CD4-positive, alpha-beta T cell treated with Interferon gamma for 1 hour (primary cell): ENCODE data around the gene PASK.

Experiments used
- DNase-seq: peaks from one replicate; pipeline ENCODE4 v3.0.0-alpha.2; 2020

The PASK gene

GRCh38 chr2:241179899-241180298, 30.6 kb upstream of the PASK start:
- DNase-seq, result no peak

- no peak for DNase-seq
Observed at GRCh38 chr2:241178961-241179360, 29.7 kb upstream of the PASK start.

- no peak for DNase-seq
Observed at GRCh38 chr2:241177526-241178334, 28.5 kb upstream of the PASK start.

GRCh38 chr2:241173557-241173956, 24.3 kb upstream of the PASK start:
- no peak for DNase-seq

- no peak for DNase-seq
Observed at GRCh38 chr2:241168366-241168765, 19.1 kb upstream of the PASK start.

GRCh38 chr2:241163601-241164118, 14.4 kb upstream of the PASK start:
- DNase-seq, result no peak

- DNase-seq, result no peak
Observed at GRCh38 chr2:241161646-241162281, 12.5 kb upstream of the PASK start.

- DNase-seq, result no peak
Observed at GRCh38 chr2:241160318-241160717, 11.0 kb upstream of the PASK start.

GRCh38 chr2:241159116-241159515, 9.8 kb upstream of the PASK start:
- DNase-seq, result no peak

- no peak for DNase-seq
Observed at GRCh38 chr2:241158546-241158900, 9.3 kb upstream of the PASK start.

- DNase-seq, result no peak
Observed at GRCh38 chr2:241157841-241158545, 8.7 kb upstream of the PASK start.

- DNase-seq, result no peak
Observed at GRCh38 chr2:241156971-241157441, 7.7 kb upstream of the PASK start.

- no peak for DNase-seq
Observed at GRCh38 chr2:241155936-241156335, 6.7 kb upstream of the PASK start.

GRCh38 chr2:241154915-241155314, 5.6 kb upstream of the PASK start:
- no peak for DNase-seq

GRCh38 chr2:241153616-241154015, 4.3 kb upstream of the PASK start:
- no peak for DNase-seq

GRCh38 chr2:241151934-241152660, 2.8 kb upstream of the PASK start:
- DNase-seq, result no peak

GRCh38 chr2:241150660-241151530, 1.6 kb upstream of the PASK start:
- no peak for DNase-seq

GRCh38 chr2:241149925-241150659, 820 bp upstream of the PASK start, which contains the start of gene PPP1R7:
TSS of gene PPP1R7 (plus strand) at chr2:241150467. CDS start at chr2:241150496, 29 bp downstream.
- DNase-seq, result peak; percentile 96

GRCh38 chr2:241149675-241149924, 328 bp upstream of the PASK start:
- no peak for DNase-seq

GRCh38 chr2:241148239-241148638, 1.0 kb downstream of the PASK start:
- DNase-seq, result no peak

- DNase-seq, result no peak
Observed at GRCh38 chr2:241147336-241147735, 1.9 kb downstream of the PASK start.
